ENCODE data around the gene CD300LF.

CD300LF gene

DNA sequence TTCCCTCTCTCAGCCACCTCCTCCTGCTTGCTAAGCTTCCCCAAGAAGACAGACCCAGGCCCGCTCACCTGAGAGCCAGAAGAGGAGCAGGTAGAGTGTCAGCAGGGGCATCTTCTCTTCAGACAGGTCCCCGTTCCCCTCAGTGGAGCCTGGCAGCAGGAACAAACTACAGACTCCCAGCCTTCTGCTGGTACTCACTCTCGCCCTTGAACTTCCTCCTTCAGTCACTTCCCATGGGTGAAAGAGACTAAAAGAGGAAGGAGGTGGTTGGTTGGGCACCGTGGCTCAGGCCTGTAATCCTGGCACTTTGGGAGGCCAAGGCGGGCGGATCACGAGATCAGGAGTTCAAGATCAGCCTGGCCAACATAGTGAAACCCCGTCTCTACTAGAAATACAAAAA is at the start of gene CD300LF:
TSS of gene CD300LF (minus strand) at position 168 of the 400 bp plus-strand sequence. CDS start at position 111, 57 bp downstream.
- DNase-seq (ENCODE audit: low read depth), result no peak

DNA sequence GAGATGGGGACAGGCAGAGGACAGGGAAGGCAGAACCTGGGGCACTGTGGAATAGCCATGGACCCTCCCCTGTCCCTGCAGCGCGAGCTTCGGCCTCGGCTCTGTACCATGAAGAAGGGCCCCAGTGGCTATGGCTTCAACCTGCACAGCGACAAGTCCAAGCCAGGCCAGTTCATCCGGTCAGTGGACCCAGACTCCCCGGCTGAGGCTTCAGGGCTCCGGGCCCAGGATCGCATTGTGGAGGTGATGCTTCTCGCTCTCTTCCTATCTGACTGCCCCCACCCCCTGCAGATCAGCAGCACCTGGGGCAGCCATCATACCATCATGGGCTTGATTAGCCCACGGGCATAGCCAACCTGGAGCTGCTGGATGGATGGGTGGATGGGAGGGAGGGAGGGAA is 49.2 kb upstream of the CD300LF start:
- DNase-seq (ENCODE audit: low read depth), result no peak

DNA sequence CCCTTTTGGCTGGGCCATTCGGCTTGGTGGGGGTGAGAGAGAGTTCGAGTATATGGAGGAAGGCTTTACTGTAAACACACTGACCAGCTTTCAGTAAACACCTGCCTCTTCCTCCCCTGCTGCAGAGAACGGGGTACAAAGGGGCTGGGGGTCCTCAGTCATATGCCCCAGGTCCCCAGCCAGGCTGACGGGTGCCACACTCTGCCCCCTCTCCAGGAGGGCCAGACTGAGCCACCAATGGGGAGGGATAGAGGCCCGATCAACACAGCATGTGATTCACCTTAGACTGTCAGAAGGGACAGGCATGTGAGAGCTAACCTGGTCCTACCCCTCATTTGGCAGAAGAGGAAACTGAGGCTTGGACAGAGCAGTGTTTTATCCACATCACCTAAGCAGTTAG is 48.7 kb upstream of the CD300LF start:
- no peak for DNase-seq (ENCODE audit: low read depth)

DNA sequence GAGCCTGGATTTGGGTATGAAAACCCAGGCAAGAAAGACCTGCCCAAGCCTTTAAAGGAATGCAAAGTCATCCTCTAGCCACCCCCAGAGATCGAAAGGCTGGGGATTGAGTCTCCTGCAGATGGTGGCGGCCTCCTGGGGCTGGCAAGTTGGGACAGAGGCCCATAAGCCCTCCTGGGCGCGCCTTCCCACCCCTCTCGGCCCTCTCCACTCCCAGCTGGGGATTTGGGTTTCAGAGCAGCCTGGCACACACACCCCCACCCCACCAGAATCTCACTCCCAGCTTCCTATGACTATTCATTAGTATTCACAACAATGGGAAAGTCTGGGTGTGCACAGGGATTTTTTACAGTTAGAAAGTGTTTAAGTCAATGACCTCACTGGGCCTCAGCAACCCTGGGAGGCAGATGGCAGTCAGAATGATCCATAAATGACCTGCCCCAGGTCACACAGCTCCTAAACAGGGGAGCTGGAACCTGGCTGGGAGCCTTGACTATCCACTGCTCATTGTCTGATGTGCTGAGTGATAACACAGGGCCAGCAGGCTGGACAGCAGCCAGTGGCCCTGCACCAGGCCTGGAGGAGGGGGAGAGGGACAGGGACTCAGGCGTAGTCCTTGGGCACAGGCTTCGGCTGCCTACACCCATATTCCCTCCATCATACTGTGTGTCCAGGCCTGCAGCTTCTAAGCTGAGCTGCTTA is 47.8 kb upstream of the CD300LF start:
- no peak for DNase-seq (ENCODE audit: low read depth)

DNA sequence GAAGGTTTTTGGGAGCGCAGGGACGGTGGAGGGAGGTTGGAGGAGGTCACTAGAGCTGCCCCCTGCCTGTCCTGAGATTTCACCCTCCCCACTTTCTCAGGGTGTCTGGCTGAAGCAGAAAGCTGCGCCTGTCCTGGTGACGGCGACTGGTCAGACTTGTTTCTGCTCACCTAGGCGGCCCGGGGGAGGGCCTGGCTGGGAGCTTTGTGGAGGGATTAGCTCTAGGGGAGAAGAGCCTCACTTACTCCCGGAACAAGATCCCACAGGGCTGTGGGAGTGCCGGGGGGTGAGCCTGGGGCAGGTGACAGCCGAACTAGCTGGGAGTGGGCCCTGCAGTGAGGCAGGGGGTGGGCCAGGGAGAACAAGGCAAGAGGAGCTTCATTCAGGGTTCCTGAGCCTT is 47.2 kb upstream of the CD300LF start:
- DNase-seq (ENCODE audit: low read depth), result no peak

DNA sequence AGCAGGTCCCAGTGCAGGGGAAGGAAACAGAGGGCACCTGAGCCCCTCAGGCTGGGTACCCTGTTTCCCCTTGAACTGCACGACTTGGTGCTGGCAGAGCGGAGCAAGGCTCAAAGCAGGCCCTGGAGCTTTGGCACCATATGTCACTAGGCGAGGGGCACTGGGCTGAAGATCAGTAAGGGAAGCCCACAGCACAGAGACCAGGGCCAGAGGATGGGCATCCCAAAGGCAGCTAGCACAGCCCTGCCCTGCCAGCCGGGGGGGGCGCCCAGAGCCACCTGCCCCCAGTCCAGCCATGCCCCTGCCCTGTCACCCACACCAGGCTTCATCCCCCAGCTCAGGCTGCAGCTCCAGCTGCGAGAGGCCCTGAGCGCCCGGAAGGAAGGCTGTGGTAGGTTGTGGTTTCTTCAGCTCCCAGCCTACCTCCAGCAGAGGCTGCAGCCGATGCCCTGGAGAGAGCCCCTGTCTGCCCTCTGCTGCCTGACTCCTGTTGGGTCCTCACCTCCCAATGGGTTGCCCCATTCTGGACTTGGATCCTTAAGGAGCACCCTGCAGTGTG is 46.6 kb upstream of the CD300LF start:
- no peak for DNase-seq (ENCODE audit: low read depth)

DNA sequence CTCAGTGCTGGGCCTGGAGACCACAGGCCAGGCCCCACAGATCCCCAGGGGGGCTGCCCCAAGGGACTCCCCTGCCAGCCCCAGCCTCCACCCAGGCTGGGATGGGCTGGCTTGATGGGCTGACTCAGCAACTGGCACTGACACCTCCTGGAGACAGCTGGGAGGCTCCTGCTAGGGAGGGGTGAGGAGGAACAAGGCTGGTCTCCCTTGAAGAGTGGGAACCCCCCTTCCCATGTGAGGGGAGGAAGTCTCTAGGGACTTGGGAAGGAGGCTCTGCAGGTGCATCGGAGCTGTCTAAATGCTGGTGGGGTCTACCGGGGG is 46.1 kb upstream of the CD300LF start:
- DNase-seq (ENCODE audit: low read depth), result no peak

DNA sequence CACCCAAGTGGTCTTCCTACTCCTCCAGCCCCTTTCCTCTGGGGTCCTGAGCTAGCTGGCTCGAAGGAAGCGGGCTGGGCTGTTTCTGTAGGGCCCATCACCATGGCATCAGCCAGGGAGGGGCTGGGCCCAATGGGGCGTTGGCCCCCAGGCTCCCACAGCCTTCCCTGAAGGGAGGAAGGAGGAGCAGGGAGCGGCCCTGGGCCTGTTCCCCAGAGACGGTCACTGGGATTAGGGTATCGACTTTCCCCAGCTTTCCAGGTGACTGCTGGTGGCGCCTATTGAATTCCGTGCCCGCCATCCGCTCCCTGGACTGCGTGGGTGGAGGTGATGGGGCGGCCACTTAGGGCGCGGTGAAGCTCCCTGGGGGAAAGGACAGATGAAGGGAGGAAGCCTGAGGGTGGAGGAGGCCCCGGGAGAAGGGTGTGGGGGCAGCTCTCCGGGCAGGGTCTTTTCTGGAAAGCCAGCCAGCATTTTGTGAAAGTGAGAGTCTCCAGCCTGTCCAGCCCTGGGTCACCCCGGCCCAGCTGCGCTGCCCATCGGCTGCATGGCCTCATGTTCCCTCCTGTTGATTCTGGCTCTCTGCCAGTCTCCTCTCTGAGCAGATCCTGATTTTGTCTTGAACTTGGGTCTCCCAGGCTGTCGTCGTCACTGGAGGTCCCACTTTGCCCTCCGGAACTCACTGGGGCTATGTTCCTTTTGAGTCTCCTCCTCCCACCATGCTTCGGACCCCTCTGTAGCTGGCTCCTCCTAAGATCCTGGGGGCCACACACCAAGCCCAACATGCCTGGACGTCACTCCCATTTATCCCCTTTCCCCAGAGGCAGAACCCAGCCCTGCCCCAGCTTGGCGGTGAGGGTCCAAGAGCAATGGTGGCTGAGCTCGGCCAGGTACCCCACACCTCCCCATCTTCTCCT is 45.5 kb upstream of the CD300LF start:
- DNase-seq (ENCODE audit: low read depth), result no peak

DNA sequence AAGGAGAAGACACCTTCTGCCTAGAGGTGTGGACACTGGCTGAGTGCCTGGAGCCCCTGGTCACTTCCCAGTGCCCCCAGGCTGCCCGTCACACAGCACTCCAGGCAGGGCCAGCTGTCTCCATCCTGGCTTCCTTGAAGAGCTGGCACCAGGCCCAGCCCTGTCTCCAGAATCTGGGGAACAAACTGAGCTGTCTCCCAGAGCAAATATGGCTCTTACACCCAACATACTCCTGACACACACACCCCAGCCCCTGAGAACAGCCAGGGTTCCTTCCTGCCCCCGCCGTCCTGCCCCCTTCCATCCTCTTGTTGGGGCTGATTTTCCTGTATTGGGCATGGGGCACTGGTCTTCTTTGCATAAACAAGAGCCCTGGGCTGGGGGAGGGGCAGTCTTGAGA is 44.8 kb upstream of the CD300LF start:
- DNase-seq (ENCODE audit: low read depth), result peak; percentile 51

DNA sequence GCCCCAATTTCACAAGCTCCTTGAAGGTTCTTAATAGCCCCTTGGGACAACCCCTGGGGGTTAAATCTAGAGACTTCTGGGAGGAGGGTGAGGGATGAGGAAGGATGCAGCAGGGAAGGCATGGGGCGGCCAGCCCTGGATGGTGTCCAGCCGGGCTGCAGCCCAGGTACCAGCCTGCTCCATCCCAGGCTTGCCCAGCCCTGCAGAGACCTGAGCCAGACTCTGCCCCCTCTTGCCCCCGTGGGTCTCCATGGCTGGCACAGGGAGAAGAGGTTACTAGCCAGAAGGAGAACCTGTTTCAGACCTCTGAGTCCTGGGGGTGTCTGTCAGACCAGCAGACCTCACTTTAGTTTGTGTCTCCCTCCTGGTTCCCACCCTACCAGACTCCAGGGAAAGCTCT is 44.2 kb upstream of the CD300LF start:
- no peak for DNase-seq (ENCODE audit: low read depth)

DNA sequence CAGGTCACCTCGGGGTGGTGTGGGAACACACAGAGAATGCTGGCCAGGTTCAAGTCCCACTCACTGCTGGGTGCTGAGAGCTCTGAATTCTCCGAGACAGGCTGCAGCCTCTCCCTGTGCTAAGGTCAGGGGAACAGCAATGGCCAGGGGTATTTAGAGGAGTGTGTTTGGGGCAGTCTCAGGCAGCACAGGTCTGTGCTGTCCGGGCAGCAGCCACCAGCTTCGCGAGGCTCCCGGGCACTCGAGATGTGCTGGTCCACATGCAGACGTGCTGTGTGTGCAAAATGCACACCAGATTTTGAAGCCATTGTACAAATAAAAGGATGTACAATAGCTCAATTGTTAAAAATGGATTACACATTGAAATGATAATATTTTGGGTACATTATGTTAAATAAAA is 42.8 kb upstream of the CD300LF start:
- DNase-seq (ENCODE audit: low read depth), result no peak

DNA sequence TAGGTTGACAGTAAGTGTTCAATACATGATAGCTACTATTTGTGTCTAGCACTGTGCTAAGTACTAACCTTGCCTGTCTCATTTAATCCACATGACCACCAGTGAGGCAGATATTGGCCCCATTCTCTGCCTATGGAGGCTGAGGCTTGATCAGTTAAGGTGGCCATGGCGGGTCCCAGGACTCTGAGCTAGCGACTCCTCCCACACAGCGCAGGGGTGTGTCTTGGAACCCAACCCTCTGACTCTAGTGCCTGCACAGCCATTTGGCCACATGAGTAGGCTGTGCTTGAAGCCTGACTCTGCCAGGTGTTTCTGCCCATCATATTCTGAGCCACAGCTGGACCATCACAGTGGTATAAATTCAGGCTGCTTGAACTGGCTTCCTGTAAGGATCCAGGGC is 42.1 kb upstream of the CD300LF start:
- no peak for DNase-seq (ENCODE audit: low read depth)

DNA sequence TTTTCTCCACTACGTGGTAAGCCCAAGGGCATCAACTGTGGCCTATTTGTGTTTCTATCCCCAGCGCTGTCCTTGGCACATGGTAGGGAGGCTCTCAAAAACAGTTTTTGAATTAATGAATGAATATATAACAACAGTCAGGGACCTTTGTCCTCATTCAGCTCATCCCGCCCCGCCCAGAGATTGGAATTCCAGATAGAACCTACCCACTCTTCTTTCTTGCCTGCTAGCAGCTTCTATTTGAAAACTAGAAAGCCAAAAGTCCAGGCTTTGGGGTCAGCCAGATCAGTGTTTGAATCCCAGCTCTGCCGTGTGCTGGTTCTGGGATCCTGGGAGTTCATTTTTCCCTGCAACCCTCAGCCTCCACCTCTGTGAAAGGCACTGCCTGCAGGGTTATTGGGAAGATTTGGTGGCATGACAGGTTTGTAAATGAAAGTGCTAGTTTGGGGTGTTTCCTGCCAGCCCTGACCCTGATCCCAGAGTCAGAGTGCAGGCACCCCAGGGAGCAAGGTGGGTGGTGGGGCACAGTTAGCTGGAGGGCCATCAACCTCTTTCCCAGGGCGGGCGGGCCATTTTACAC is 40.2 kb upstream of the CD300LF start:
- DNase-seq (ENCODE audit: low read depth), result no peak

DNA sequence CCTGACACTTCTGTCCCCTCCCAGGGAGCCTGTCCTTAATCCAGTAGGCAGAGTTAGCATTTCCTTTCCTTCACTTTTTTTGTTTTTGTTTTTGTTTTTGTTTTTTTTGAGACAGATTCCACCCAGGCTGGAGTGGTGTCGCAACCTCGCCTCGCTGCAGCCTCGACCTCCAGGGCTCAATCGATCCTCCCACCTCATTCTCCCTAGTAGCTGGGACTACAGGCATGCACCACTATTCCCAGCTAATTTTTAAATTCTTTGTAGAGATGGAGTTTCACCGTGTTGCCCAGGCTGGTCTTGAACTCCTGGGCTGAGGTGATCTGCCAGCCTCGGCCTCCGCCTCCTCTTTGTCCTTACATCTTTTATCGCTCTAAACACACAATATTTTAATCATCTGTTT is 39.7 kb upstream of the CD300LF start:
- no peak for DNase-seq (ENCODE audit: low read depth)

DNA sequence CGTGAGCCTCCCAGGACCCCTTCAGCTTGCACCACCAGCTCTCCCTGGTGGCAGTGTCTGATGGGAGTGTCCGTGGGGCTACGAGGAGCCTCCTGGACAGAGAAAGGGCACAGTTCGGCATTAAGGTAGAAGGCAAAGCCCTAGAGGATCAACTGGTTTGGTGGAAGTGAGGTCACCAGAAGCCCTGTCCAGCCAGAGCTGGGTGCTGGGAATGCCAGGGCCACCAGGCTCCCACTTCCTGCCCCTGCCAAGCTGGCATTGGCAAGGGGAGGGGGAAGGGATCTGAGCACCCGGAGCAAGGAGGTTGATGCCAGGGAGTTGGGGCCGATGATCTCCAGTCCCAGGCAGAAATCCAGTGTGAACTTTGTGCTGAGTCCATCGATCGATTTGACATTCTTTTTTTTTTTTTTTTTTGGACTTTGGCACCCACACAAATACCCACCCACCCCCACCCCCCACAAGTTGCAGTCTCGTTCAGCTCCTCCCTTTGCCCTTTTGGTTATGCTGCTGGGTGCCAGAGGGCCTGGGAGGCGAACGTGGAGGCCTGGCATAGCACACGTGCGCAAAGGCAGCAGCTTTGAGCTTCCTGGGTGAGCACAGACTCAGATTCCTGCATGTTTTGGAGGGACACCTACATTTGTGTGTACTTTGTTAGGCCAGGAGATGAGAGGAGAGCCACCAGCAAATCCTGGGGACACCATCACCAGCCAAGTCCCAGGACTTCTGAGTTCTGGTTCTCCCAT is 37.8 kb upstream of the CD300LF start:
- no peak for DNase-seq (ENCODE audit: low read depth)

DNA sequence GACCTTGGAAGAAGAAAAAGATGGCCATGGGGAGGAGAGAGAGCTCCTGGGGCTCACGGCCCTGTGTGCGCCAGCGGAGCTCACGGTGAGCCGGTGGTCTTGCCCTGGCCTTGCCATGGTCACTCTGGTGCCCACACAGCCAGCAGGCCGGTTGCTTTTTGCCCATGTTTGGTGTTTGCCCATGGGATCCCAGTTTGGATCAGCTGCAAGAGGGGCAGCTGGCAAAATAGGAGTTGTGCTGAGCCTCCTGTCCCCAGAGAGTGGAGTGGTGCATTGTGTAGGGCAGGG is 37.3 kb upstream of the CD300LF start:
- no peak for DNase-seq (ENCODE audit: low read depth)

DNA sequence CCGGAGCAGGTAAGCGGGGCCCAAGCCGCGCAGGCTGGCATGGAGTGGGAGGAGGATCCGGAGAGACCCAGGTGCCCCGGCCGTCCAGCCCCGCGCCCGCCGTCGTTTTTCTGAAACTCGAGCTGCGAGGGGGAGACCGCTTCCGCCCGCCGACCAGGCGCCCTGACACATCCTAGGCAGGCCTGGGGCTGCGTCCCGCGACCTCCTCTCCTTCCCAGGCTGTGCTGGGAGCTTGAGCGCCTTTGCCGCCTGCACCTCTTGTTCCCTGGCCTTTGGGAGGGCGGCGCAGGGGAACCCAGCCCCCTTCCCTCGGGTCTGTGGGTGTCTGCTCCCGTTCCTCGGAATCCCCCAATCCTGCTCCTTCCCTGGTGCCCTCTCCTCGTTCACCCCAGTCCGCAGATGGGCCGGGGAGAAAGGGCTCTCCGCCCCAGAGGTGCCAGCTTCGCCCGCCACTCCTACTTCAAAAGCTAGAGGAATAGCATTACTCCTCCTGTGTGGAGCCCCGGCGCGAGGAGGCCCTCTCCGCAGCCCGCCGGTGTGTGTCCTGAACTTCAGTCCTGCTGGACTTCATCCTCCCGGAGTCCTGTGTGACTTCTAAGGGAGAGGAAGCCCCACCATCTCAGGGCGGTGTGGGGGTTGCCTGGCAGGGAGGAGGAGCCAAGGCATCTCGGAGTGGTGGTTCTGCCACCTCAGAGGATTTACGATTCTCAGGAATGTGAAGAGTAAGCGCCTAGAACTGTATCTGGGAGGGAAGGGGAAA is 36.7 kb upstream of the CD300LF start:
- DNase-seq (ENCODE audit: low read depth), result peak; percentile 69

DNA sequence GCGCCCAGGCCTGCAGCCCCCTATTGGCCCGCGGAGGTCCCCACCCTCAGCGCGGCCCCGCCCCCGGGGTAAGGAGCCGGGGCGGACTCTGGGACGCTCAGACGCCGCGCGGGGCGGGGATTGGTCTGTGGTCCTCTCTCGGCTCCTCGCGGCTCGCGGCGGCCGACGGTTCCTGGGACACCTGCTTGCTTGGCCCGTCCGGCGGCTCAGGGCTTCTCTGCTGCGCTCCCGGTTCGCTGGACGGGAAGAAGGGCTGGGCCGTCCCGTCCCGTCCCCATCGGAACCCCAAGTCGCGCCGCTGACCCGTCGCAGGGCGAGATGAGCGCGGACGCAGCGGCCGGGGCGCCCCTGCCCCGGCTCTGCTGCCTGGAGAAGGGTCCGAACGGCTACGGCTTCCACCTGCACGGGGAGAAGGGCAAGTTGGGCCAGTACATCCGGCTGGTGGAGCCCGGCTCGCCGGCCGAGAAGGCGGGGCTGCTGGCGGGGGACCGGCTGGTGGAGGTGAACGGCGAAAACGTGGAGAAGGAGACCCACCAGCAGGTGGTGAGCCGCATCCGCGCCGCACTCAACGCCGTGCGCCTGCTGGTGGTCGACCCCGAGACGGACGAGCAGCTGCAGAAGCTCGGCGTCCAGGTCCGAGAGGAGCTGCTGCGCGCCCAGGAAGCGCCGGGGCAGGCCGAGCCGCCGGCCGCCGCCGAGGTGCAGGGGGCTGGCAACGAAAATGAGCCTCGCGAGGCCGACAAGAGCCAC is 36.0 kb upstream of the CD300LF start, which contains the start of gene NHERF1:
TSS of gene NHERF1 (plus strand) at position 100 of the 750 bp plus-strand sequence. CDS start at position 319, 219 bp downstream.
- DNase-seq (ENCODE audit: low read depth), result peak; percentile 93

DNA sequence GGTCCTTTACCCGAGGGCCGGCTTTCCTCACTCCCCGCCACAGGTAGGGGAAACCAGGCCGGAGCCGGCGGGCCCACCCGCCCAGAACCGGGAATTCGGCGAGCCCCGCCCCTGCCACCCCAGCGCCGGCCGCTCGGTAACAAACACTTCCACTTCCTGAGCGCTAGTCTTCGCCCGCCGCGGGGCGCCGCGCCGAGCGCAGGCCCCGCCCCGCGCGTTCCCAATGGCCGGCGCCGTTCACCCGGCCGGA is 35.5 kb upstream of the CD300LF start:
- no peak for DNase-seq (ENCODE audit: low read depth)

DNA sequence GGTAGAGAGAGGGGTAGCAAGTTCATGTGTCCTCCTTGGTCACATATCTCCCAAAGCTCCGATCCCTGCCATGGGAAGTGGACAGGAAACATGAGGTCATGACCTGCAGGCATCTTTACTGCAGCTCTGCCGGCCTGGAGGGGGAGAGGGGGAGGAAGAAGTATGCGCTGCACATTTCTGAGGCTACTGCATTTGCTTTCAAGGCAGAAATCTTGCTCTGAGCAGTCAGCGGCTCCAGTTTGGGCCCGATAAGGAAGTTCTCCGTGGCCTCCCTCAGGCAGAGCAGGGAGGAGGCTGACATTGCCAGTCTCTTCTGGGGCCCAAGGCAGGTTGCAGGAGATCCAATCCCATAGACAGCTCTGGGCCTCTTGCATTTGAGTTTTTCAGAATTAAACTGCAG is 34.2 kb upstream of the CD300LF start:
- peak; percentile 57 for DNase-seq (ENCODE audit: low read depth)

DNA sequence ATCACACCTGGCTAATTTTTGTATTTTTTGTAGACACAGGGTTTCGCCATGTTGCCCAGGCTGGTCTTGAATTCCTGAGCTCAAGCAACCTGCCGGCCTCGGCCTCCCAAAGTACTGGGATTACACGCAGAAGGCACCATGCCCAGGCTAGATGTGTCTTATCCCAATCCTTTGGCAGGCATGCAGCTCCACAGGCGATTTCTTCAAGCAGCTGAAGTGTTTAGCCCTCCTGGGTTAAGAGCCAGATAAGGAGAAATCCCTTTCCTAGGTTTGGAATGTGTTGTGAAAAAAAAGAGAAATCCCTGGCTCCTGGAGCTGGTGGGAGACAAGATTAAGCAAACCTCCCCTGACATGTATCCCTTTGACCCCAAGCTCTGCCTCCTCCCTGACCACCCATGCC is 33.7 kb upstream of the CD300LF start:
- DNase-seq (ENCODE audit: low read depth), result no peak
